GM21529 (cell line): Measurements from ENCODE around the gene MPV17L2.
"Not testable (repeated sequence)": the region's sequence is repeated elsewhere in the genome, so short reads cannot be mapped to it uniquely, and the experiment has no call there.

Source experiments
- ATAC-seq: cut with Tn5 transposase; IDR thresholded peaks from one replicate; pipeline ENCODE4 v1.9.1; 2021; ENCODE audit not compliant: unreplicated experiment

MPV17L2 gene

GRCh38 chr19:18190278-18190677 is 2.7 kb upstream of the MPV17L2 start:
- ATAC-seq: no peak

DNA sequence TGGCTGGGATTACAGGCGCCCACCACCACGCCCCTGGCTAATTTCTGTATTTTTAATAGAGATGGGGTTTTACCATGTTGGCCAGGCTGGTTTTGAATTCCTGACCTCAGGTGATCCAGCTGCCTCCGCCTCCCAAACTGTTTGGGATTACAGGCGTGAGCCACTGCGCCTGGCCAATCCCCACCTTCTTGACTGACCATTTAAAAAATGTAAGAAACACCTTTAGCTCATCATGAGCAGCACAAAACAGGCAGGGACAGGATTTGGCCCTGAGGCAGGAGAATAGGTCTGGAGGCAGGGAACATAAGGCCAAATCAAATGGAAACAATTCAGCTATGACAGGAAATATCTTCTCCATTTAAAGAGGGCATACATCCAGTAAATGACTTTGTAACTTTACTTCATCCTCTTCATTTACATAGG is 1.4 kb upstream of the MPV17L2 start:
- no peak for ATAC-seq

- no peak for ATAC-seq
These were observed 566 bp downstream of the MPV17L2 start for GRCh38 chr19:18193388-18194180.

DNA sequence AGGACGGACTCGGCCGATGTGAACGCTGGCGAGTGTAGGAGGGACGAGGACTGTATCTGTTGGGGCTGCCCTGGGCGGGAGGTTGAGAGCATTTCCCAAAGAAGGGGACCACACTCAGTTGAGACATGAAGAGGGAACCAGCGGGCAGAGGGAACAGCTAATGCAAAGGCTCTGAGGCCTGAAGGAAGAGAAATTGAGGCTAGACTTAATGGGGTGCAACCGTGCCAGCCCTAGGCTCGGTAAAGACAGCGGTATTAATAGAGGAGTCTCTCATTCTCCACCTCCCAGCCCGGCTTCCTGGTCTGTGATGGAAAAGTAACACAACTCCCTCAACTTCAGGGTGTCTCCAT is 1.1 kb downstream of the MPV17L2 start:
- ATAC-seq: no peak

DNA sequence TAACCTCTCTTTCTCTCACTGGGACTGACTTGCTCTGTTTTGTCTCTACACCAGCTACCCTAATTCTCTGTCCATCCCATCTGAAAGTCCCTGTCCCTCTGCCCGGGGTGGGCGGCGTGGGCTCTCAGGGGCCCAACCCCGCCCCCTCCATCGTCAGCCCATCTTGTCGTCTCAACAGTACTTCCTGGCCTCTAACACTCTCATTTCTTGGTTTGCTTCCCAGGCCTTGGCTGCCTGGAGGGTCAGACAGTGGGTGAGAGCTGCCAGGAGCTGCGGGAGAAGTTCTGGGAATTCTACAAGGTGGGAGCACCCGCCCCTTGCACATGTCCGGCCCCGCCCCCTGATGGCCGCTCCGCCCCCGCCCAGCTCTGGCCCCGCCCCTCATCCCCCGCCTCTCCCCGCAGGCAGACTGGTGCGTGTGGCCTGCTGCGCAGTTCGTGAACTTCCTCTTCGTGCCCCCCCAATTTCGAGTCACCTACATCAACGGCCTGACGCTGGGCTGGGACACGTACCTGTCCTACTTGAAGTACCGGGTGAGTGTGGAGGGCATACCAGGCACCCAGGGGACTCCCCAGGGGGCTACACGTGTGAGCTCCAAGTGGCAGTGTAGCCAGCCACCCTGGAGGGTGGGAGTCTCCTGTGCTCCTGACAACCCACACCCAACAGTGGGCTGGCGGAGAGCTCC is 1.7 kb downstream of the MPV17L2 start:
- no peak for ATAC-seq

DNA sequence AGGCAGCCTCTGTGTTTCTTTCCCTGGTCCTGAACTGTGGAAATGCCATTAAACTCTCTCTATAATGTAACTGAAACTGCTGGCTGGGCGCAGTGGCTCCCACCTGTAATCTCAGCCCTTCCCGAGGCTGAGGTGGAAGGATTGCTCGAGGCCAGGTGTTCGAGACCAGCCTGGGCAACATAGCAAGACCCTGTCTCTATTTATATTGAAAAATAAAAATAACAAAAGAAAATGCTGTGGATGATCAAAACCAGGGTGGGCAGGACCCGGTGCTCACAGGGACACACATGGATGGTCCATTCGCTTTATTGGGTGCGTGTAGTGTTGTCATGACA is 3.5 kb downstream of the MPV17L2 start:
- ATAC-seq: no peak

- no peak for ATAC-seq
These were observed 4.3 kb downstream of the MPV17L2 start for GRCh38 chr19:18197306-18197705.

DNA sequence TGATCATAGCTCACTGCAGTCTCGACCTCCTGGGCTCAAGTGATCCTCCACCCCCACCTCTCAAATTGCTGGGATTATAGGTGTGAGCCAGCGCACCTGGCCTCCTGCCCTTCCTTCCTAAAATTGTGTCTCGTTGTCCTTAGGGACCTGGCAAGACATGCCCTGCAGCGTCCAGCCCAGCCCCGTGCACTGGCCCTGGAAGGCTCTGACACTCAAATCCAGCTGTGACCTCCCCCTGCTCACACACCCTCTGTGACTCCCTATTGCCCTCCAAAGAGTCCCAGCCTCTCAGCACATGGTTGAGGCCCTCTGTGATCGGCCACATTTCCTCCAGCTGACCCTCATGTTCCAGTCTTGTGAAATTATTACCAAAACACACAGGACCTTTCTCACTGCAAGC is 4.9 kb downstream of the MPV17L2 start:
- ATAC-seq: no peak

- no peak for ATAC-seq
These were observed 5.4 kb downstream of the MPV17L2 start for GRCh38 chr19:18198374-18198773.

GRCh38 chr19:18202397-18202777 is 9.4 kb downstream of the MPV17L2 start:
- ATAC-seq: no peak

DNA sequence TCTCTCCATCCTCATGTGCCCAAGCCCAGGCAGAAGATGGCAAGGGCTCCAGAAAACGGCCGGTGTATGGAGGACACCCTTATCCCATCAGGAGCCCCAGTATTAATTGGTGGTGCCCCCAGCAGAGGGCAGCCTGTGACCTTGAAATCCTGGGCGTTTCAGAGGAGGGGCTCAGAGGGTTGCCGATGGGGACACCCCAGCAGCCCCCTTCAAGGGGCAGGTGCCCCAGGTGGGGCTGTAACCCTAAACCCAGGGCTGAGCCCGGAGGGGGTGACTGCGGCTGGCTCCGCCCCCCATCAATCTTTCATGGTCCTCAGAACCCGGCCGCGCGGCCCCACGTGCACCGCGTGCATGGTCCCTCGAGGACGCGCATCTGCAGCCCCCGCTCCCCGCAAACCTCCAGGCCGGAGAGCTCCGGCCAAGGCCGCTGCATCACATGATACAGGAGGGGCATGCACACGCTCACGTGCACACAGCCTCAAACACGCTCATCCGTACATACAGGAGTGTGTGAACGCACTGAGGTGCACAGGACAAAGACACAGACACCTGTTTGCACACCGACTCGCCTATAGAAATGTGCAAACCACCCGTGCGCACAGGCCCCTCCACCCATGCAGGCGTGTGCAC is 9.9 kb downstream of the MPV17L2 start:
- ATAC-seq: no peak

DNA sequence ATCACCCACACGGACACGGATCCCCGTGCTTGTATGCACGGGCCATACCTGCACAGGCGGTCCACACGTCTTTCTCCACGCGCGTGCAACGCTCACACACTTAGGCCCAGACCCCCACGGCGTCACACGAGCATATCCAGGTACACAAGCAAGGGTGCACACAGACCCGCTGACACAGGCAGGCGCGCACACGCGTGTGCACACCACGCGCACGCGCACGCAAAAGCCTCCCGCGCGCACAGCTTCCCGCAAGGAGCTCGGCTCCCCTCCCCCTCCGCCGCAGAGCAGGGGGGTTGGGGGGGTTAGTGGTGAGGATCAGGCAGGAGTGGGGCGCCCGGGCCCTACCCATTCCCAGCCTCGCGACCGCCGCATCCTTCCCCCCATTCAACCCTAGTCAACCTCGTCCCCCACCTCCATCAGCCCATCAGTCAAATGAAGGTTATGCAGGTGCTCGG is 10.4 kb downstream of the MPV17L2 start:
- no peak for ATAC-seq

GRCh38 chr19:18203863-18204393 is 10.9 kb downstream of the MPV17L2 start, which contains the start of gene RAB3A:
RAB3A (minus strand) TSS chr19:18204042; CDS start chr19:18202740, 1,302 bp downstream.
- peak; percentile 87 for ATAC-seq

- ATAC-seq: peak; percentile 16
These were observed 11.6 kb downstream of the MPV17L2 start for GRCh38 chr19:18204394-18205199.

- no peak for ATAC-seq
These were observed 12.3 kb downstream of the MPV17L2 start for GRCh38 chr19:18205200-18205892.

DNA sequence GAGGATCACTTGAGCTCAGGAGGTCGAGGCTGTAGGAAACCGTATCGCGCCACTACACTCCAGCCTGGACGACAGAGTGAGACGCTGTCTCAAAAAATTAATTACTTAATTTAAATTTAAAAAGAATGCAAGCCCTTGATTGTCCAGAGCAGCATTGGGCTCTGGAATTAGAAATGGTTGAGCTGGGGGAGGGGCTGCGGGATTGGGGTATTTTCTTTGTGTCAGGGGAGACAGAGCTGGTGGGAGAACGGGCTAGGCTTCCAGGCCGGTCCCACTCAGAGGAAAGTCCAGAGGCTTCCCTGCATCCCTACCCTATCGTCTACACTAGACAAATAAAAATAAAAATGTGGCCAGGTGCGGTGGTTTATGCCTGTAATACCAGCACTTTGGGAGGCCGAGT is 13.0 kb downstream of the MPV17L2 start:
- ATAC-seq: no peak

DNA sequence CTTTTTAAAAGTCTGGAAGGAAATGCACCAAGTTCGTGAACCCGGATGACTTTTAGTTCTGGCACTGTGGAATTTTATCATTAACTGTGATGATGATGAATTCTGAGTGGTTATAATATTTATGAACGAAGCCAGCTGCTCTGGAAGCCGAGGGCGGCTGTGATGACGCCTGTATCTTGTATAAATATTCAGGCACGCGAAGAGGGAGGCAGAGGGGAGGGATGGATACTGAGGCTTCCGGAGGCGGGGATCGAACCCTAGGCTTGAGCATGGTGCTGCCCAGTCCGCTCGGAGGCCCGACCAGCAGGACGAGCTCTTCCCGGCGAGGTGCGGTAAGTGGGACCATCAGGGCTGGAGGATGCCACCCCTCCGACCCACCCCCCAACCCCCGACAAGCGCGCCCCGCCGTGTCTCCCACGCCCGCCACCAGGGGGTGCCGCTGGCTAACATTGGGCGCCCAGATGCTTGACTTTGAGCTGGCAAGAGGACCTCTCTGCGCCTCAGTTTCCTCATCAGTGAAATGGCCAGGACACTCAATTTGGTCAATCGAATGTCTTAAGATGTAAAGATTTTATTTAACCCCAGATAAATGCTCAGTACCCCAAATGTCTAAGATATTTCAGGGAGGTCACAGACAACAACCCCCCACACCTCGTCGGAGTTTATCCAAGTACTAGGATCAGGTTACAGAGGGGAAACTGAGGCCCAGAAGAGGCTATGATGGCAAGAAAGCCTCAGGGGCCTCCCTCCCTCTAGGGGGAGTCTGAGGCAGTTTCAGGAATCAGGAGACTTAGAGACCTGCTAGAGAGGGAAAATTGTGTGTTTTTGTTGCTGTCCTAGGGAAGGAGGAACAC is 15.3 kb downstream of the MPV17L2 start:
- no peak for ATAC-seq

GRCh38 chr19:18209912-18210311 is 16.9 kb downstream of the MPV17L2 start:
- ATAC-seq: not testable (repeated sequence)

- no peak for ATAC-seq
These were observed 18.7 kb downstream of the MPV17L2 start for GRCh38 chr19:18211683-18212082.
